Thymus (tissue), 11 donors: ENCODE results near the gene OTULIN. TPM values are rescaled to one million over a fixed set of nuclear protein-coding genes. Genes with fewer than 3 reads are reported as not detected.

ENCODE experiments used
- DNase-seq, 9 donors: peaks; one replicate each; pipeline ENCODE4 v3.0.0-alpha.2; 2013; ENCODE audit warnings: low spot score in 9 of 9, low read depth in 6 of 9, missing footprints in 1 of 9
- H3K27ac ChIP-seq, 2 donors: one replicate each; pipeline ENCODE4 v1.5.1; 2013; ENCODE audit warnings: control low read depth in 1 of 2, low read depth in 1 of 2, low read length in 1 of 2, mild to moderate bottlenecking in 1 of 2, moderate library complexity in 1 of 2
- H3K27me3 ChIP-seq, 2 donors: one replicate each; pipeline ENCODE4 v1.5.1; 2013; ENCODE audit warnings: low read length in 1 of 2; ENCODE audit not compliant: control insufficient read depth in 2 of 2, insufficient read depth in 1 of 2
- H3K36me3 ChIP-seq, 2 donors: one replicate each; pipeline ENCODE4 v1.5.1; 2013; ENCODE audit warnings: low read length in 1 of 2, mild to moderate bottlenecking in 1 of 2, moderate library complexity in 1 of 2; ENCODE audit not compliant: control insufficient read depth in 2 of 2, insufficient read depth in 2 of 2
- H3K4me1 ChIP-seq, 2 donors: one replicate each; pipeline ENCODE4 v1.5.1; 2013; ENCODE audit warnings: low read length in 2 of 2; ENCODE audit not compliant: control insufficient read depth in 2 of 2, insufficient read depth in 2 of 2
- H3K4me3 ChIP-seq, 2 donors: one replicate each; pipeline ENCODE4 v1.5.1; 2013; ENCODE audit warnings: low read length in 2 of 2, control low read depth in 1 of 2, mild to moderate bottlenecking in 1 of 2
- H3K9me3 ChIP-seq, 2 donors: one replicate each; pipeline ENCODE4 v1.5.1; 2013; ENCODE audit warnings: low read length in 1 of 2, mild to moderate bottlenecking in 1 of 2; ENCODE audit not compliant: control insufficient read depth in 2 of 2, insufficient read depth in 1 of 2
- WGBS: extraction: QIAGEN DNeasy Blood & Tissue Kit; methylation state at CpG from one replicate; pipeline ENCODE4 v1.1.7; 2013; 5-methylcytosine and 5-hydroxymethylcytosine counted together
- polyA plus RNA-seq: library from polyadenylated mRNA; stranded (reverse); fragments of 200-250 nt; gene quantifications from one replicate; pipeline ENCODE4 v1.2.3, GENCODE V29; 2013
- total RNA-seq: library from RNA; stranded (reverse); fragments of 120-200 nt; gene quantifications from one replicate; pipeline ENCODE4 v1.2.4, GENCODE V29; 2013
- donor health status: healthy.

OTULIN gene
- total and polyA plus RNA-seq, 2 donors, result 9.1 to 23.3 TPM

DNA sequence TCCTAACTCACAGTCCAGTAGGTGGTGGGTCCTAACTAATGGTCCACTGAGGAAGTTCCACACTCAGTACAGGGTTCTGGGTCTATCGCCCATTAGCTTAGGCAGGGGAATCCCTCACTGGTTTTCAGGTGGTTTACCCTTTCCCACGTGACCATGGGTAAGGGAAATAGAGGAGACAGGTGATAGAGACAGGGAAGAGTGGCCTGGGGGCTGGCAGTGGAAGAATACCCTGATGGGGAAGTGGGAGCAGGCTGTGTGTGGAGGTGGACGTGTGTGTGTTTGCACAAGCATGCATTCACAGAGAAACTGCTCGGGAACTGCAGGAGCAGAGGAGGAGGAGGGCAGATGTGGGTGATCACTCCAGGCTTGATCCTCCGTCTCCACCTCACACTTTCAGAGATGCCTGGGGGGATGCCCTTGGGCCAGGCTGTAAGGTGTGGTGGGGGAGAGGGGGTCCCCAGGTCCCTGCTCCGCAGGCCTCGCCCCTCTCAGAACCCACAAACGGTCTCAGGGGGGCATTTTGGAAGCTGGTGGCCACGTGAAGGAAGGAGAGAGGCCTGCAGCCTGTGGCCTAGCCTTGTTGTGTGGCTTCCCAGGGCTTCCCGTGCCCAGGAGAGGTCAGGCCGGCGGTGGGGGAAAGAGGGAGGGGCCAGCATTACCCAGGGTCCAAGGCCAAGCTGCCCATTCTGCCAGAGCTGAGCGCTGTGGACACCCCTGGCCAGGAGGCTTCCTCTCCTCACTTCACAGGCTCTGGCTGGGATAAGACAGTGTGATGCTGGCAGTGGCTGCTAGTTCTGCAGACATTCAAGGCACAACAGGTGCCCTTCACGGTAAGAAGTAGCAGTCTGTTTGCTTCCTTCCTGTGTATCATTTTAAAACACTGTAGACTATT, 80.0 kb downstream of the OTULIN start:
- Histone ChIP-seq H3K27ac (no peak overlapping the region), H3K4me3 (no peak overlapping the region), H3K27me3 (no peaks in the 10 kb centered on the region), H3K4me1 (peaks cover 35 to 58% of the 10 kb centered on the region in 2 donors), H3K9me3 (peaks cover 0 to 5% of the 10 kb centered on the region in 2 donors), H3K36me3 (peaks cover 0 to 3% of the 10 kb centered on the region in 2 donors)
- WGBS, result 70% methylated on average over 14 of the region's 14 CpGs
- peak in 2 of 9 donors; percentile 38 to 72 for DNase-seq

DNA sequence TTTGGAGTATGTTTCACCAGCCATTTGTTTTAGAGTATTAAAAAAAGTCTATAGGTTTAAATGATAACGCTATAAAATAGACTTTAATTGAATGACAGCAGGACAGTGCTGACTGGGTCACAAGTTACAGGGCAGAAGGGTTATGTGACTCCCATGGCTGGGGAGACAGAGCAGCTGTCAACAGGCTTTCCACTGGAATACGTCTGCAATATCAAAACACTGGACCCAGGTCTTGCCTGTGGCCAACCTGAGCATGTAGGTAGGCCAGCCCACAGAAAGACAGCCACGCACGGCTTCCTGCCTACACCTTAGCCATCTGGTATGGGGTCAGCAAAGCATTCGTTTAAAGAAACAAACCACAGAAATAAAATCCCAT, 80.7 kb downstream of the OTULIN start:
- no peak for DNase-seq
- peaks cover 35 to 58% of the 10 kb centered on the region in 2 donors for H3K4me1 ChIP-seq
- H3K4me3 ChIP-seq, result no peak overlapping the region
- H3K27me3 ChIP-seq, result no peaks in the 10 kb centered on the region
- peaks cover 0 to 5% of the 10 kb centered on the region in 2 donors for H3K9me3 ChIP-seq
- WGBS, result 80% methylated on average over 5 of the region's 5 CpGs
- H3K36me3 ChIP-seq, result peaks cover 0 to 3% of the 10 kb centered on the region in 2 donors
- H3K27ac ChIP-seq, result no peak overlapping the region

- Histone ChIP-seq H3K36me3 (peaks cover 0 to 9% of the 10 kb centered on the region in 2 donors), H3K9me3 (peaks cover 0 to 5% of the 10 kb centered on the region in 2 donors), H3K27me3 (no peaks in the 10 kb centered on the region), H3K4me3 (no peak overlapping the region), H3K27ac (no peak overlapping the region), H3K4me1 (peaks cover 35 to 54% of the 10 kb centered on the region in 2 donors)
- peak in 1 of 9 donors; percentile 45 for DNase-seq
- 93% methylated on average over 14 of the region's 14 CpGs for WGBS
Observed at GRCh38 chr5:14745753-14746152, 81.2 kb downstream of the OTULIN start.

- no peak for DNase-seq
- Histone ChIP-seq H3K4me3 (no peak overlapping the region), H3K4me1 (peaks cover 13 to 30% of the 10 kb centered on the region in 2 donors), H3K27me3 (no peaks in the 10 kb centered on the region), H3K36me3 (peaks cover 0 to 17% of the 10 kb centered on the region in 2 donors), H3K9me3 (no peaks in the 10 kb centered on the region), H3K27ac (peak overlapping the region in 1 of 2 donors; percentile 19)
- 96% methylated on average over 12 of the region's 12 CpGs for WGBS
Observed at GRCh38 chr5:14748180-14748900, 83.8 kb downstream of the OTULIN start.

Other genes with a start within 250 kb of the OTULIN start
- gene OTULINL, start 82.9 kb upstream of the OTULIN start, total RNA-seq, result 14.9 TPM
- 9.1 TPM for gene OTULINL, start 82.9 kb upstream of the OTULIN start, polyA plus RNA-seq
- gene ANKH, start 207.1 kb downstream of the OTULIN start, total RNA-seq, result 17.3 TPM
- gene ANKH, start 207.1 kb downstream of the OTULIN start, polyA plus RNA-seq, result 29.8 TPM